ENCODE measurements around the gene NSUN7.

GRCh38 chr4:40800064-40800463, 50.3 kb downstream of the NSUN7 start:
- TF ChIP-seq CTCF (IDR thresholded peaks at IDR 0.05; ENCODE audit: low read depth, low read length, poor library complexity, severe bottlenecking), result no peak
- no peak for TF ChIP-seq EZH2phosphoT487 (IDR thresholded peaks at IDR 0.05; ENCODE audit: borderline replicate concordance, low read length)
